HAP-1 (cell line): Measurements from ENCODE around the gene TLR6.

Source experiments
- DNase-seq, 2 experiments: peaks; one replicate each; pipeline ENCODE4 v3.0.0-alpha.2; 2016 to 2020; ENCODE audit warnings: low spot score in 2 of 2
- H3K27me3 ChIP-seq: fragments of 250-450 bp; sonication (Bioruptor Pico); 2 replicates; pipeline ENCODE4 v1.5.1; 2020; ENCODE audit warnings: low read depth, mild to moderate bottlenecking, moderate library complexity
- H3K36me3 ChIP-seq: fragments of 250-450 bp; sonication (Bioruptor Pico); replicated peaks from 2 replicates; pipeline ENCODE4 v1.5.1; 2020; ENCODE audit warnings: mild to moderate bottlenecking
- H3K4me1 ChIP-seq: fragments of 250-450 bp; sonication (Bioruptor Pico); 2 replicates; pipeline ENCODE4 v1.5.1; 2020; ENCODE audit warnings: mild to moderate bottlenecking
- H3K4me3 ChIP-seq: fragments of 250-450 bp; sonication (Bioruptor Pico); 2 replicates; pipeline ENCODE4 v1.5.1; 2020; ENCODE audit warnings: mild to moderate bottlenecking, moderate library complexity
- H3K9me3 ChIP-seq: fragments of 250-450 bp; sonication (Bioruptor Pico); 2 replicates; pipeline ENCODE4 v1.5.1; 2020; ENCODE audit warnings: mild to moderate bottlenecking, moderate library complexity
- in situ Hi-C: fragments of 300-500 bp; cut with MboI; formaldehyde crosslinking; loops from 3 replicates; pipeline ENCODE4 v1.14.3; 2020; ENCODE audit warnings: low sequenced_read_pairs, inconsistent platforms, mixed read lengths

The TLR6 gene

DNA sequence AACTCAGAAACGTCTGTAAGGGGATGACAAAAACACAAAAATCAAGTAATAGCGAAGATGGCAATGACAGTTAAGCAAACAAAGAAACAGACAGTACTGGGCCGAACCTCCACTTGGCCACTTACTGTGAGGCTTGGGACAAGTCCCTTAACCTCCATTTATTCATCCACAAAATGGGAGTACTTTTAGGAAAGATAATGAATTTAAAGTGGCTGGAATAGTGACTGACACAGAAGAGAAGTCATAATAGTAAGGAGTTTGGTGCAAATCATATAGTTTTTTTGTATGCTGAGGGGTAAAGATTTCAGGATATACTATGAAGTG is 1.4 kb upstream of the TLR6 start:
- H3K27me3 ChIP-seq = no peaks in the 10 kb centered on the region
- no peaks in the 10 kb centered on the region for H3K9me3 ChIP-seq
- H3K4me1 ChIP-seq = peaks cover 7% of the 10 kb centered on the region
- no peak for DNase-seq
- in situ Hi-C loops = no loop called here
- no peak overlapping the region for H3K4me3 ChIP-seq
- no peaks in the 10 kb centered on the region for H3K36me3 ChIP-seq

DNA sequence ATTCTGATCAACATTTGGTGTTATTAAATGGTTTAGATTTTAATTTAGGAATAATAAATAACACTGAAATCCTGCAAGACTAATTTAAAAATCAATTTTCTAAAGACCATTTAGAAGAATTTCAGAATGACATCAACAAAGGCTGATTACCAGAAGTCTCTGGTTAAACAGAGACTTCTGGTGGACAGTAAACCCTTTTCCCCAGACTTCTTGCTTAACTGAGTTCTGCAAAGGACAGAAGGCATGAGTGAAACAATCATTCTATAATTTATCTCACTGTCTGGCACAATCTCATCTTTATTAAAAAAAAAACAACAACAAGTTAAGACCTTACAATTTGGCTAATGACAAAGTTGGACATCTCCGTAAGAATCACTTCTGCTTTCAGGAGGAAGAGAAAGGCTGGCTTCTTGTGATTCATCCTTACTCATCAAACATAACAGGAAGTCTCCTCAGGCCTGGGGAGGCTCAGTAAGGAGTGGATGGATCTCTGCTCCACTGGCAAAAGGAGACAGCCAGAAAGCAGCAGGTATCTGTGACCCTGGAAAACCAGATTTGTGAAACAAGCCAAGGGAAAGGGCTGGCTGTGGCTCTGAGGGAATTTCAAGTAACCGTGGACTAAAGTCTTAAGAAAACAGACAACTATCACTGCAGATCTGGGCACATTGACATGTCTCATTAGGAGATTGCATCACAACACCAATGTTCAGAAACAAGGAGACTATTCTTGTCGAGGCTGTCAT is 908 bp upstream of the TLR6 start:
- Histone ChIP-seq H3K36me3 (no peaks in the 10 kb centered on the region), H3K4me1 (peaks cover 7% of the 10 kb centered on the region), H3K9me3 (no peaks in the 10 kb centered on the region), H3K27me3 (no peaks in the 10 kb centered on the region), H3K4me3 (no peak overlapping the region)
- no peak for DNase-seq
- in situ Hi-C loops = no loop called here

DNA sequence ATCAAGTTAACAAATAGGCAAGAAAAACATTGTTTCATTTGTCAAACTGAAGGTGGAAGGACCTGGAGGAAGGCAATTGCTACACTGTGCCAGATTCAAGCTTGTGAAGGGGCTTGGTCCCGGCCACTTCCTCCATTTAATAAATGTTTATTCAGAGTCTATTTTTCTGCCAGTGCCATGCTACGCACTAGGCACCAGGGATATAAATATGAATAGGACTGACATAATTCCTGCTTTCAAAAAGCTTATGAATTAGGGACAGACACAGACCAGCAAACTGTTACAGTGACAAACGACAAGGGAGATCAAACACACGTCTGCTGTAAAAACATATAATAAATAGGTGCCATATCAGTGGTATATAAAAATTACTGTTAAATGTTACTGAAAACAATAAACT is 571 bp downstream of the TLR6 start:
- H3K27me3 ChIP-seq = no peaks in the 10 kb centered on the region
- H3K36me3 ChIP-seq = no peaks in the 10 kb centered on the region
- H3K4me3 ChIP-seq = peak overlapping the region; percentile 16
- H3K4me1 ChIP-seq = peaks cover 7% of the 10 kb centered on the region
- in situ Hi-C loops = no loop called here
- H3K9me3 ChIP-seq = peaks cover 2% of the 10 kb centered on the region; the same call in 1 of the 2 replicates
- DNase-seq = no peak

DNA sequence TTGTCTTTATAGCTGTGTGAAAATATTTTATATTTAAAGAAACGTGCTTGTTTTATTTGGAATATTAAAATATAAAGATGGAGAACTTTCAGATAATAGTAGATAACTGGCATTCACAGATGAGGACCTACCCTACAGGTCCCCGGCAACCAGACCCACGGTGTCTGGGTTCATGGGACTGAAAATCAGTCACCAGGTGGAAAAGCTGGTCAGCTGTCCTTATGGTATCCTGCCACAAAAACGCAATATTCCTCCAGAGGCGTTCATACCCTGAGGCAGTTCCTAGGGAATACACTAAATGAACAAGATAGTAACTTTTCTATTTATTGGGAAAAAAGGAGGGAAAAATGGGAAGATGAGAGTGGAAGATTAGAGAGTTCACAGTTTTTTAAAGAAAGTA is 1.2 kb downstream of the TLR6 start:
- Histone ChIP-seq H3K27me3 (no peaks in the 10 kb centered on the region), H3K36me3 (no peaks in the 10 kb centered on the region), H3K9me3 (peaks cover 2% of the 10 kb centered on the region; the same call in 1 of the 2 replicates), H3K4me1 (peaks cover 7% of the 10 kb centered on the region), H3K4me3 (no peak overlapping the region)
- DNase-seq = no peak
- in situ Hi-C loops = no loop called here

DNA sequence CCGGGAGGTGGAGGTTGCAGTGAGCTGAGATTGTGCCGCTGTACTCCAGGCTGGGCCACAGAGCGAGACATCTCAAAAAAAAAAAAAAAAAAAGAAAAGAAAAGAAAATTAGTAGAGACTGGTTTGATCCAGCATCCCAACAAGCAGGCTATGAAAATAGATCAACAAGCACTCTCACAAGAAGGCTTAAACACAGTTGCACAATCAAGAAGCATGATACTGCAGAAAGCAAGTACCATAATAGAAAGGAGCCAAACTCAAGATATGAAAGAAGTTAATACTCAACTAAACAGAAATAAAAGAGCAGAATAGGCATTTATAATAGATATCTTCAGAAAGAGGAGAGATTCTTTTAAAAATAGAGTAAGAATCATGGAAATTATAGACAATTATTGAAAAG is 10.6 kb downstream of the TLR6 start:
- no peak overlapping the region for H3K4me3 ChIP-seq
- H3K36me3 ChIP-seq = no peaks in the 10 kb centered on the region
- no peaks in the 10 kb centered on the region; the same call in 1 of the 2 replicates for H3K27me3 ChIP-seq
- no peaks in the 10 kb centered on the region for H3K9me3 ChIP-seq
- DNase-seq = no peak
- in situ Hi-C loops = loop anchor here (10.0 kb wide), 1 partner anchor 81 kb away; no protein-coding TSS in a partner anchor
- H3K4me1 ChIP-seq = no peaks in the 10 kb centered on the region

DNA sequence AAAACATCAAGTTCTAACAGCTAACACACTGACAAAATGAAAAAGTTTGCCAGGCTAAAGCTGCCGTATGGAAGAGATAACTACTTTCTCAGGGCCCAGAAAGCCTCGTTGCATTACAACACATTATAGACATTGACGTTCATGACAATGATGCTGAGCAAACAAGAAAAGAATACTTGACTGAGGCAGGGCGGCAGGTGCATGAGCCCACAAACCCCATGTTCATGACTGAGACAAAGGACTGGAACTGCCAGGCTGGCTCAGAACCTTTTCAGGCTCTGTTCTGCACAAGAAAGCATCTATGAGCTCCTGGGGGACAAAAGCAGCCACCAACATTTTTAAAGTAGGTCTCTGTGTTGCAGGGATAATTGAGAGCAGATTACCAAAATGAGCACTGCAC is 13.6 kb downstream of the TLR6 start:
- Histone ChIP-seq H3K27me3 (no peaks in the 10 kb centered on the region; the same call in 1 of the 2 replicates), H3K4me1 (no peaks in the 10 kb centered on the region), H3K4me3 (no peak overlapping the region), H3K36me3 (no peaks in the 10 kb centered on the region), H3K9me3 (no peaks in the 10 kb centered on the region)
- peak in 1 of 2 experiments; percentile 17 for DNase-seq
- in situ Hi-C loops = loop anchor here (10.0 kb wide), 1 partner anchor 78 kb away; no protein-coding TSS in a partner anchor

DNA sequence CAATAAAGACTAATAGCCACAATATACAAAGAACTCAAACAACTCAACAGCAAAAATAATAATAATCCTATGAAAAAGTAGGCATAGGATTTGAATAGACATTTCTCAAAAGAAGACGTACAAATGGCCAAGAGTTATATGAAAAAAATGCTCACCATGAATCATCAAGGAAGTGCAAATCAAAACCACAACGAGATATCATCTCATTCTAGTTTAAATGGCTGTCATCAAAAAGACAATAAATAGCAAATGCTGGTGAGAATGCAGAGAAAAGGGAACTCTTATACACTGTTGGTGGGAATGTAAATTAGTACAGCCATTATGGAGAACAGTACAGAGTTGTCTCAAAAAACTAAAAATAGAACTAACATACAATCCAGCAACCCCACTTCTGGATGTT is 18.8 kb downstream of the TLR6 start:
- Histone ChIP-seq H3K4me3 (no peak overlapping the region), H3K36me3 (no peaks in the 10 kb centered on the region), H3K27me3 (no peaks in the 10 kb centered on the region), H3K9me3 (no peaks in the 10 kb centered on the region), H3K4me1 (no peaks in the 10 kb centered on the region)
- in situ Hi-C loops = no loop called here
- DNase-seq = no peak

DNA sequence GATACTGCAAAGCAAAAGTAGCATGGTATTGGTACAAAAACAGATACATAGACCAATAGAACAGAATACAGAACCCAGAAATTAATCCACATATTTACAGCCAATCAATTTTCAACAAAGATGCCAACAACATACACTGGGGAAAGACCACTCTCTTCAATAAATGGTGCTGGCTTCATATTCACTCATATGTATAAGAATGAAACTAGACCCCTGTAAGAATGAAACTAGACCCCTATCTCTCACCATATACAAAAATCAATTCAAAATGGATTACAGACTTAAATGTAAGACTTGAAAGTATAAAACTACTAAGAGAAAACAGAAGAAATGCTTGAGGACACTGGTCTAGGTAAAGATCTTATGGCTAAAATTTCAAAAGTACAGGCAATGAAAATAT is 19.3 kb downstream of the TLR6 start:
- DNase-seq = no peak
- no peak overlapping the region for H3K4me3 ChIP-seq
- no peaks in the 10 kb centered on the region for H3K36me3 ChIP-seq
- H3K9me3 ChIP-seq = no peaks in the 10 kb centered on the region
- no peaks in the 10 kb centered on the region for H3K4me1 ChIP-seq
- H3K27me3 ChIP-seq = no peaks in the 10 kb centered on the region
- in situ Hi-C loops = no loop called here

DNA sequence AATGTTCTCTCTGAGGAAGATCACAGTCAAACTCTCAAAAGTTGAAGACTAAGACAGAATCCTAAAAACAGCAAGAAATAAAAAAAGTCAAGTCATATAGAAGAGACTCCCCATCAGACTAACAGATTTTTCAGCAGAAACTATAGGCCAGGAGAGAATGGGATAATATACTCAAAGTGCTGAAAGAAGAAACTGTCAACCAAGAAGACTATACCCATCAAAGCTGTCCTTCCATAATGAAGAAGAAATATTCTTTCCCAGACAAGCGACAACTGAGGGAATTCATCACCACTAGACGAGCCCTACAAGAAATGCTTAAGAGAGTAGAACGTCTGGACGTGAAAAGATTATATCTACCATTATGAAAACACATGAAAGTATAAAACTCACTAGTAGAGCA is 22.0 kb downstream of the TLR6 start:
- Histone ChIP-seq H3K4me1 (no peaks in the 10 kb centered on the region), H3K4me3 (no peak overlapping the region), H3K36me3 (no peaks in the 10 kb centered on the region), H3K9me3 (no peaks in the 10 kb centered on the region), H3K27me3 (no peaks in the 10 kb centered on the region)
- DNase-seq = no peak
- in situ Hi-C loops = no loop called here

DNA sequence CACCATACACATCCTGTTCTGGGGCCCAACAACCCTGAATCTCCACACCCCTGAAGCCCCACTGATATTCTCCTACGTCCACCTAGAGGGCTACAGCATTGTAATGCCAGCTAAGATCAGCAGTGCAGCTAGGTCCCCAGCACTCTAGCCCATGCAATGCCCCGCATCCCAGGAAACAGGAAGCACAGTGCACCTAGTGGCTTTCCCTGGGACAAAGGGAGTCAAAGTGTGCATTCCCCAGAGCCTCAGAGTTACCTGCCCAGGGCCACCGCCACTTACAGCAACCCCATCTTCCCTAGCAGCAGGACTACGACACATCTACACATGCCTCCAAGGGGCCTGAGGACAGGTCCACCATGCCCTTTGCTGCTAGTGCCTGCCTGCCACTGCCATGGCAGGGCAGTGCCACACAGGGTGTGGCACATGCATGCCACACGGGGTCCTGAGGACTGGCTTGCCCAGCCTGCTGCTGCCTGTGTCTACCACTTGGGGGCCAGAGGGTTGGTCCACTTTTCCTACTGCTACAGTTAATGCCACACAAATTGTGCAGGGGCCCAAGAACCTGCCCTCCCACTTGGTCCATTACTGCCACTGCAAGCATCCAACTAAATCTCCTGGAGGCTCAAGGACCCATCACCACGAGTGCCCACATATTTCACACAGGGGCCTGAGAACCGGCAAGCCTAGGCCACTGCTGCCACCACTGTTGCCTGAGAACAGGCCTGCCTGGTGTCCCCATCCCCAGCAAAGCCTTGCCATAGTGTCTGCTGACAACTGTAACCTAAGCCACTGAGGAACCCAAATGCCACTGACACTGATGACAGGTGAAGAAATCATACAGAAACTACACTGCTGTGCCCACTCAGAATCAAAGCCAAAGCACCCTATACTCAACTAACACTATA is 23.7 kb downstream of the TLR6 start:
- no peak overlapping the region for H3K4me3 ChIP-seq
- in situ Hi-C loops = no loop called here
- H3K27me3 ChIP-seq = no peaks in the 10 kb centered on the region
- H3K36me3 ChIP-seq = no peaks in the 10 kb centered on the region
- no peak for DNase-seq
- H3K9me3 ChIP-seq = 0 out of 2 replicates have a peak, but pooled peaks cover 3% of the 10 kb centered on the region
- no peaks in the 10 kb centered on the region for H3K4me1 ChIP-seq

DNA sequence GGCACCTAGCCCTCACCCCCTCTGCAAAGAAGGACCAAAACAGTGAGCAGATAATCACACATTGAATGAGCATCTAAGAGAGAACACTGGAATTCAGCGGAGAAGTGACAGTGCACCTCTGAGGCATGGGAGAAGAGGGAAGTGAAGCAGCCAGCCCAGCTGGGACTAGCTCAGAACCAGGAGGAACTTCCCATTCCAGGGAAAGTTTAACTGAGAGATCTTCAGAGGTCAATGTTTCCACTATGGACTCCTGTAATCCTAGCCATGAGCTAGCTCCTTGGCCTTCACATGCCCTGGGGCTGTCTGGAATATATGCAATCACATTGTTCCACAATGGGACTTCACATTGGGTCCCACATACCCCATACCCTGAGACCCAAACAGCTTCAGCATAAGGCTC is 24.4 kb downstream of the TLR6 start:
- H3K4me3 ChIP-seq = no peak overlapping the region
- H3K27me3 ChIP-seq = no peaks in the 10 kb centered on the region
- no peaks in the 10 kb centered on the region for H3K36me3 ChIP-seq
- 0 out of 2 replicates have a peak, but pooled peaks cover 3% of the 10 kb centered on the region for H3K9me3 ChIP-seq
- no peak for DNase-seq
- no peaks in the 10 kb centered on the region for H3K4me1 ChIP-seq
- in situ Hi-C loops = no loop called here

DNA sequence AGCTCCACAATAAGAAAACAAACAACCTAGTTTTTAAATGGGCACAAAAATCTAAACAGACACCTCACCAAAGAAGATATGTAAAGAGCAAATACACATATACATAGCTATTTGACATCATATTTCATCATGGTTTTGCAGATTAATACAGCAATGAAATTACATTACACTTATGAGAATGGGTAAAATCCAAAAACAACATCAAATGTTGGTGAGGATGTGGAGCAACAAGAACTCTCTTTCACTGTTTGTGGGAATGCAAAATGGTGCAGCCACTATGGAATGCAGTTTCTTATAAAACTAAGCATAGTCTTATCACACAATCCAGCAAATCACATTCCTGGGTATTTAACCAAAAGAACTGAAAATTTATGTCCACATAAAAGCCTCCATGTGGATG is 25.0 kb downstream of the TLR6 start:
- no peaks in the 10 kb centered on the region for H3K4me1 ChIP-seq
- no peaks in the 10 kb centered on the region for H3K36me3 ChIP-seq
- DNase-seq = no peak
- 0 out of 2 replicates have a peak, but pooled peaks cover 3% of the 10 kb centered on the region for H3K9me3 ChIP-seq
- no peak overlapping the region for H3K4me3 ChIP-seq
- in situ Hi-C loops = no loop called here
- H3K27me3 ChIP-seq = no peaks in the 10 kb centered on the region

DNA sequence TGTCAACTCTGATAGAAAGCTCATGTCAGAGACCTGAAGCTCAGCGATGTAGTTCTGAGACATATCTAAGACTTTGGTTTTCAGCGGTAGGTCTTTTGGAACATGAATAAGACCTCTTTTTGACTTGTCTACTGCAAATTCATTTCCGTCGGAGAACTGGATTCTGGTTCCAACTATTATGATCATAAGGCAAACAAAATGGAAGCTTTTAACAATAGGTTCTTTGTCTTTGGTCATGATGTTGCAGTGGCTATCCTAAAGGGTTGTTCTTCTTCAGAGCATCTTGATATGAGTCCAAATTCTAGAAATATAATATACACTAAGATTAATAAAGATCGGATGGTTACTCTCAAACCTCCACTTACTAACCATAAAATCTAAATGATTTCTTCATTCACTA is 27.4 kb downstream of the TLR6 start:
- in situ Hi-C loops = no loop called here
- Histone ChIP-seq H3K9me3 (0 out of 2 replicates have a peak, but pooled peaks cover 3% of the 10 kb centered on the region), H3K27me3 (no peaks in the 10 kb centered on the region)

DNA sequence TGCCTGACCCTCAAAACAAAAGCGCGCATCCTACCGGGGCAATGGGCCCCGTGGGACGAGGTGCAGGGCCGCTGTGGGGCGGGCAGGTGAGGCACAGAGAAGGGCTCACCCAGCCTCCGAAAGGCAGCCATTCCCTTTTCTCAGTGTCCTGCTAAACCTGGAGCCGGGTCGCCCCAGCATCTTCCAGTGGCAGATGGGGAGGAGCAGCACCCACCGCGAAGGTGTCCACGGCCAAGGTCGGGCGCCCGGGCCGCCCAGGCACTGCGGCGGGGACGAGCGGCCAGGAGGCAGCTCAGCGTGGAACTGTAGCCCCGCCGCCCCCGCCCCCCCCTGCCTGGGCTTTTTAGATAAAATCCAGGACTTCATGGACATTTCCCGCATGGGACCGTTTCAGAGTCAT is 32.9 kb downstream of the TLR6 start:
- in situ Hi-C loops = no loop called here
- Histone ChIP-seq H3K4me1 (no peaks in the 10 kb centered on the region), H3K9me3 (no peaks in the 10 kb centered on the region), H3K4me3 (no peak overlapping the region), H3K27me3 (no peaks in the 10 kb centered on the region), H3K36me3 (no peaks in the 10 kb centered on the region)
- DNase-seq = no peak

More for the DNA sequence above, 27.4 kb downstream of the TLR6 start:
- Histone ChIP-seq H3K4me1 (no peaks in the 10 kb centered on the region), H3K4me3 (no peak overlapping the region), H3K36me3 (no peaks in the 10 kb centered on the region)
- no peak for DNase-seq
